ENCODE measurements around the gene P2RX3.
"Not testable (repeated sequence)": the region's sequence is repeated elsewhere in the genome, so short reads cannot be mapped to it uniquely, and the experiment has no call there.

Gene P2RX3

DNA sequence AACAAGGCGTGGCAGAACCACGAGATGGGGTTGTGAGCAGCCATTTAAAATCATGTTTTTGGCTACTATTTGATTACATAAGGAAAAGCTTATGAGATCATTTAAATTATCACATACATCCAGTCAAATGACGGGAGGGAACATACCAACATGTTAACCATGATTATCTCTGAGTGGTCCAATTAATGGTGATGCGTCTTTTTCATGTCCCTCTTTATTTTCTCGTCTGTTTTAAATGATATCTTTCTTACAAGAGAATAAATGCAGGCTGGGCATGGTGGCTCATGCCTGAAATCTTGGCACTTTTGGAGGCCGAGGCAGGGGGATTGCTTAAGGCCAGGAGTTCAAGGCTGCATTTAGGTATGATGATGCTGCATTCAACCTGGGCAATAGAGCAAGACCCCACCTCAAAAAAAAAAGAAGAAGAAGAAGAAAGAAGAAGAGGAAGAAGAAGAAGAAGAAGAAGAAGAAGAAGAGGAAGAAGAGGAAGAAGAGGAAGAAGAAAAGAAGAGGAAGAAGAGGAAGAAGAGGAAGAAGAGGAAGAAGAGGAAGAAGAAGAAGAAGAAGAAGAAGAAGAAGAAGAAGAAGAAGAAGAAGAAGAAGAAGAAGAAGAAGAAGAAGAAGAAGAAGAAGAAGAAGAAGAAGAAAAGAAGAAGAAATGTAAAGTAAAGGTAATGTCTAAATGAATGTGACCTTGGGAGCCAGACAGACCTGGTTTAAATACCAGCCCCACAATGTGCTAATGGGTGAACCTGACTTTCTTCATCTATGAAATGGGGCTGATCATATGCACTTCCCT lies 65.0 kb downstream of the P2RX3 start:
- H3K27me3 ChIP-seq (ENCODE audit: low read depth); H3K4me1 ChIP-seq; H3K4me3 ChIP-seq; in situ Hi-C loops (cut with MboI; ENCODE audit: low sequenced_read_pairs); H3K9me3 ChIP-seq; DNase-seq (ENCODE audit: low spot score in 2 of 2): not testable (repeated sequence)
- peaks cover 11% of the 10 kb centered on the region; the same call in 1 of the 2 replicates for H3K36me3 ChIP-seq (replicated peaks)

DNA sequence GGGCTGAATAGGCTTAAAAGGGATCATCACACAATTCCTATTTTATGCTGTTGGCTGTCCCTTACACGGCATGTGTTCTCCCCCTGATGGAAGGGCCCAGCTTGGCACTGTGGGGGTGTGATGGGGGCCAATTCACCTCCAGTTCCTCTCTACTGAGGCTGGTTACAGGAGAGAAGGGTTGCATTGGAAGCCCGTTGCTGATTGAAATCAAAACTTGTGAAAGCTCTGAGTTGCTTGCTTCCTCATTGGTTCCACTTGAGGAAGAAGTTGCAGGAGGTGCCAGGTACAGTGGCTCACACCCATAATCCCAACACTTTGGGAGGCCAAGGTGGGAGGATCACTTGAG lies 65.6 kb downstream of the P2RX3 start:
- in situ Hi-C loops (cut with MboI; ENCODE audit: low sequenced_read_pairs), result no loop called here
- no peaks in the 10 kb centered on the region for H3K9me3 ChIP-seq
- H3K4me1 ChIP-seq, result no peaks in the 10 kb centered on the region

DNA sequence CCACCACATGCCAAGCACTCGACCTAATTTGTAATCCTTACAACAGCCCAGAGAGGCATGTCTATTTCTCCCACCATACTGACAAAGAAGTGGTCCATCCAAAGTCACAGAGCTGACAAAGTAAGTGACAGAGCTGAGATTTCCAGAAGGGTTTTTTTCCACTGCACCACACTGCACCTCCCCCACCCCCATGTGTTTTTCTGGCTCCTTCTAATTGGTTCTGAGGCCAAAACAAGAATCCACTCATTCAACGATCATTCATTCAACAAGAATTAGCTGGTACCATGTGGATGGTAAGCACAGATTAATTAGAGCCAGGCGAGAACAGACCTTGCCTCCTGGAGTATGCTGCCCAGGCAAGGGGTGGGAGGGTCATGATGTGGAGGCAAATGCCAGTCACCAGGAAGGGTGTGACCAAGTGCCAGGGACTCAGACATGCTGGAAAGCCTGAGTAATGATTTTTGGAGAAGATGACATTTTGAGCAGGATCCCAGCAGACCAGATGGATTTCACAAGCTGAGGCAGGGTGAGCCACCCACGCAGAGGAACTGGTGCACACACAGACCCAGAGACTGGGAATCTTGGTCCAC lies 67.2 kb downstream of the P2RX3 start:
- in situ Hi-C loops (cut with MboI; ENCODE audit: low sequenced_read_pairs), result no loop called here
- H3K4me1 ChIP-seq, result no peaks in the 10 kb centered on the region
- DNase-seq (ENCODE audit: low spot score in 2 of 2), result no peak

More for the DNA sequence above, 65.6 kb downstream of the P2RX3 start:
- no peak for DNase-seq (ENCODE audit: low spot score in 2 of 2)
- H3K4me3 ChIP-seq, result no peak overlapping the region
- H3K27me3 ChIP-seq (ENCODE audit: low read depth), result no peaks in the 10 kb centered on the region
- peaks cover 11% of the 10 kb centered on the region; the same call in 1 of the 2 replicates for H3K36me3 ChIP-seq (replicated peaks)

DNA sequence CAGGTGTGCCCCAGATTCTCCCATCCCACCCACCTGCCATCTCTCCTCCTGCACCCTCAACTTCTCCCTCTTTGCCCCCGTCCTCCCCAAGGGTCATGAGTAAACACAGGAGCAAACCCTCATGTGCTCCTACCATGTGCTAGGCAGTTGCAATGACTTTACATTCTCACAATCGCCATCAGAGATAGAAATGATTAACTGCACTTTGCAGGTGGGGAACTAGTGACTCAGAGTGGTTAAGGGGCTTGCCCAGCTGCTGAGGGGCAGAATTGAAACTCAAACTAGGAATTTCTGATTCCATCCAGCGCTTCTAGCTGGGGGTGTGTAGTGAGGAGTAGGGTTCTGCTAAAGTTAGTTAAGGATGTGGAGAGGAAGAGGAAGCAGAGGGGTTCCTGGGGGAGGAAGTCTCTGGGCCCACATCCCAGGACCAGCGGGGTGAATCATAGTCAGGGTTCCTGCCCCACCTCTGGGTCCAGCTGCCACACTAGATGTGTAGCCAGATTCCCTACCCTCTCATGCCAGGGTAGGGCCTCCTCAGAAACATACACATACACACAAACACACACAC lies 68.3 kb downstream of the P2RX3 start:
- no peaks in the 10 kb centered on the region for H3K27me3 ChIP-seq (ENCODE audit: low read depth)
- no peaks in the 10 kb centered on the region for H3K4me1 ChIP-seq
- DNase-seq (ENCODE audit: low spot score in 2 of 2), result no peak
- H3K36me3 ChIP-seq (replicated peaks), result peaks cover 16% of the 10 kb centered on the region
- H3K9me3 ChIP-seq, result no peaks in the 10 kb centered on the region
- no peak overlapping the region for H3K4me3 ChIP-seq
- in situ Hi-C loops (cut with MboI; ENCODE audit: low sequenced_read_pairs), result no loop called here

More for the DNA sequence above, 67.2 kb downstream of the P2RX3 start:
- Histone ChIP-seq H3K9me3 (no peaks in the 10 kb centered on the region), H3K4me3 (no peak overlapping the region), H3K27me3 (ENCODE audit: low read depth) (no peaks in the 10 kb centered on the region), H3K36me3 (replicated peaks) (peaks cover 11% of the 10 kb centered on the region; the same call in 1 of the 2 replicates)

DNA sequence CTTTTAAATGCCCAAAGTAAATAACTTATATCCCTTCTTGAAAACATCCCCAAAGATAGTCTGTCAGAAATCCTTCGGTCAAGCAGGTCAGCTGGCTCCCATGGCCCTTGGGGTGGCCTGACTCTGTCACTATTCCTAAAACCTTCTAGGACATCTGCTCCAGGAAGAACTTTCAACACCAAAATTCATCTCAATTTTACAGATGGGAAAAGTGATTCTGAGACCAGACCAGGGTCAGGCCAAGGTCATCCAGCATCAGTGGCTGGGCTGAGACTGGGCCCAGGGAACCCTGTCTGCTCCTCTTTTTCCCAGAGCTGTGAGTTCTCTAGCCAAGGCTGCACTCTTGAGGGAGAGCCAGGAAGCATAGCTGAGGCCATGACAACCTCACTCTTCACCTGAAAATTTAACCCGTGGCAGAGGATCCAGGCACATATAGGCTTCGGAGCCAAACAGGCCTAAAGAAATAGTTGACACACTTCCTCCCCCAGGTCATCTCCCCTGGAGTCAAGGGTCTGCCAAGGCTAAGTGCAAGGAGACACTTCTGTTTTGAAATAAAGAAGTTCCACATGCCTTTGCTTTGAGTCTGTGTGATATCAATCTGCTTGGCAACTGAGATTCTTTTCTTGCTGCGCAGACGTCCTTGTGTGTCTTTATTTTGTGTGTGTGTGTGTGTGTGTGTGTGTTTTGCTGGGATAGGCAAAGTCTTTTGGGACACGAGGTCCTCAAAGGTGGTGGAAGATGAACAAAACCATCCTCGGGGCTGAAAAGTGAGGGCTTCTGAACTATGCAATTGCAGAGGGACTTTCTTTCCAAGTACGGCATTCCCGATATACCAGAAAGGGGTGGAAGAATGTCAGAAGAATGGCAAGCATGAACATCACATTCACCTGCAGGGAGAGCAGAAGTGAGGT lies 69.1 kb downstream of the P2RX3 start:
- Histone ChIP-seq H3K4me3 (no peak overlapping the region), H3K4me1 (no peaks in the 10 kb centered on the region), H3K9me3 (no peaks in the 10 kb centered on the region), H3K27me3 (ENCODE audit: low read depth) (no peaks in the 10 kb centered on the region), H3K36me3 (replicated peaks) (peaks cover 21% of the 10 kb centered on the region)
- in situ Hi-C loops (cut with MboI; ENCODE audit: low sequenced_read_pairs), result no loop called here
- DNase-seq (ENCODE audit: low spot score in 2 of 2), result no peak

DNA sequence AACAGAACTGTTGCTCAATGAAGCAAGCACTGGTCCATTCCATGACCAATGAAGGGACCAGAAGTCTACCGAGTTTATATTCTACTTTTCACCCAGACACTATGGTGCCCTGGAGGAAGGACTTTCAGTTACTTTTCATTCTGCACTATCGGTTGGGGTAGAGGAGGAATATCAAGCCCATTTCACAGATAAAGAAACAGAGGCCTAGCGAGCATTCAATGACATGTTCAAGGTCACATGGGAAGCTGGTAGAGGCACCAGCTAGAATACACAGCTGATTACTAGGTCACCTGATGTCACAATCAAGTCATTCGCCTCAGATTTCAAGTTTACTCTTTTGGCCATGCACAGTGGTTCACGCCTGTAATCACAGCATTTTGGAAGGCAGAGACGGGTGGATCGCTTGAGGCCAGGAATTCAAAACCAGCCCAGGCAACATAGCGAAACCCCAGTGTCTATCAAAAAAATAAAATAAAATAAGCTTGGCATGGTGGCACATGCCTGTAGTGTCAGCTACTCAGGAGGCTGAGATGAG lies 69.9 kb downstream of the P2RX3 start:
- H3K4me3 ChIP-seq, result no peak overlapping the region
- no peak for DNase-seq (ENCODE audit: low spot score in 2 of 2)
- in situ Hi-C loops (cut with MboI; ENCODE audit: low sequenced_read_pairs), result no loop called here
- H3K27me3 ChIP-seq (ENCODE audit: low read depth), result no peaks in the 10 kb centered on the region
- no peaks in the 10 kb centered on the region for H3K9me3 ChIP-seq
- no peaks in the 10 kb centered on the region for H3K4me1 ChIP-seq
- H3K36me3 ChIP-seq (replicated peaks), result peaks cover 21% of the 10 kb centered on the region

DNA sequence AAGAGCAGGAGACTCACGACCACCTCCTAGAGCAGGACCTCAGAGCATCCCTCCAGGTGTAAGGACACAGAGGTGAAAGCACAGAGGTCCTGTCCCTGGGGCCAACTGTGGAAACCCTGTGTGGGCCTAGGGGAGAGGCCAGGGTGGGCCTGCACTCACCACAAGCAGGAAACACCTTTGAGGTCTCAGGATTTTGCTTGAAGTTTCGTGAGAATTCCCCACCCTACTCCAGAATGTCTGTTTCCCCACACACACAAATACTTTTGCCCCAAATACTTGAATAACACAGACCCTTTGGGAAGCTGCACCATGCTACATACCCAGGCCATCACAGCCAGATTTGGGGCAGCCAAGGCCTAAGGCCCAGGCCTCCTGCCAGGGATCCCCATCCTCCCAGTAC lies 70.6 kb downstream of the P2RX3 start:
- no peak overlapping the region for H3K4me3 ChIP-seq
- no peaks in the 10 kb centered on the region for H3K27me3 ChIP-seq (ENCODE audit: low read depth)
- H3K4me1 ChIP-seq, result no peaks in the 10 kb centered on the region
- no peaks in the 10 kb centered on the region for H3K9me3 ChIP-seq
- peaks cover 21% of the 10 kb centered on the region for H3K36me3 ChIP-seq (replicated peaks)
- in situ Hi-C loops (cut with MboI; ENCODE audit: low sequenced_read_pairs), result no loop called here
- DNase-seq (ENCODE audit: low spot score in 2 of 2), result no peak

DNA sequence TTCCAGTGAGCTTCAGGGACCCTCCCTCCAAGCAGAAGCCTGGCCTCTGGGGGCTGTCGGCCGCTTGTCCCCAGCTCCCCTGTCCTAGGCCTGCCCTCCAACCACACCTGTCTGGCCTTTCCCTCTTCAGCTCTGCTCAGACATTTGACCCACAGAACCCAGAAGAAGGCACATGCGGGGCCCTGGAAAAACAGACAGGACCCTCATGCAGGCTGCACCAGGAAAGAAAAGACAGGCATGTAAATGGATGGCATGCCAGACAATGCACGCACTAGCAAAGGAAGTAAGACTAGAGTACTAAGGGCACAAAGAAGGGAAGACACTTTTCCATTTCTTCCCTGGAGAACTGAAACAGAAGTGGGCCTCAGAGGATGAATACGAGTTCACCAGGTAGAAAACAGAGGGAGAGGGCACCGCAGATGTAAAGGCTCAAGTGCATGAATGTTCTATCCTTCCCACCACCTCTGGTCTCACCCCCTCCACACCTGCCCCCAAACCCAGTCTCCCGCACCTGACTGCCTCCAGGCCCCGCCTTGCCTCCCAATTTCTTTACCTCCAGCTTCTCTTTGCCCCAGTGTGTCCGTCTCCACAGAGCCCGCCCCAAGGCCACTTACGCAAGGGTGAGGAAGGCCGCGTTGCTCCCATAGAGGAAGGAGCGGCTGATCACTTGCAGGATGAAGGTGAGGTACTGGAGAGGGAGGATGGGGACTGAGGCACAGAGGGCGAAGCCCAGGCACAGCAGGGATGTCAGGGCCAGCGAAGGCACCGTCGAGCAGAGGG lies 71.4 kb downstream of the P2RX3 start:
- H3K36me3 ChIP-seq (replicated peaks), result peaks cover 21% of the 10 kb centered on the region
- no peaks in the 10 kb centered on the region for H3K9me3 ChIP-seq
- no peaks in the 10 kb centered on the region for H3K4me1 ChIP-seq
- H3K4me3 ChIP-seq, result no peak overlapping the region
- H3K27me3 ChIP-seq (ENCODE audit: low read depth), result no peaks in the 10 kb centered on the region
- DNase-seq (ENCODE audit: low spot score in 2 of 2), result no peak
- in situ Hi-C loops (cut with MboI; ENCODE audit: low sequenced_read_pairs), result no loop called here

DNA sequence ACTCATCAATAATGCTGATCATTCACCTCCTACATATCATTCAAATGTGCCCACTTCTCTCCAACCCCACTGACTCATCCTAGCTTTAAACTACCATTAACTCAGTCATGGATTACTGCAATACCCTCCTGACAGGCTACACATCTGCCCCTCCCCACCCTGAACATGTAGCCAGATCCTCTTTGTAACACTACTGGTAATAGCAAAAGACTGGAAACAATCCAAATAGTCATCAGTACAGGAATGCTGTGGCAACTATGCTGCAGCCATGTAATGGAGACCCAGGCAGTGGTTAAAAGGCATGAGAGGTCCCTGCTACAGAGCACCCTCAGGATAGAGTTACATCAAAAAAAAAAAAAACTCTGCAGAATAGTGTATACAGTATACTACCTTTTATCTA lies 72.1 kb downstream of the P2RX3 start:
- no peak for DNase-seq (ENCODE audit: low spot score in 2 of 2)
- peaks cover 21% of the 10 kb centered on the region for H3K36me3 ChIP-seq (replicated peaks)
- H3K27me3 ChIP-seq (ENCODE audit: low read depth), result no peaks in the 10 kb centered on the region
- no peak overlapping the region for H3K4me3 ChIP-seq
- in situ Hi-C loops (cut with MboI; ENCODE audit: low sequenced_read_pairs), result no loop called here
- H3K4me1 ChIP-seq, result no peaks in the 10 kb centered on the region
- H3K9me3 ChIP-seq, result no peaks in the 10 kb centered on the region

DNA sequence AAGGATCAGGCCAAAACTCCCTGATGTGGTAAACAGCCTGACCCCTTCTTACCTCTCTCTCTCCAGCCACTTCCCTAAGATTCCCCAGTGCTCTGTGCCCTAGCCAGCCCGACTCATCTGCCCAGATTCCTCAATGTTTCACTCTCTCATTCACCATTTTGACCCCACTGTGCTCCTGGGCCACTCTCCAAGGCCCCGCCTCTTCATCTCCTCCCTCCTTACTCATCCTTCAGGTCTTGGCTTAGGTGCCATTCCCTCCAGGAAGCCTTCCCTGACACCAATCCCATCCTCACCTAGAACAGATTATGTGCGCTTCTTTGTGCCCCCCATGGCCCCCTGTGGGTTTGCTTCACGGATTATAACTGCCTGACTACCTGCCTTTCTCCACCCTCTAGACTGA lies 75.5 kb downstream of the P2RX3 start:
- DNase-seq (ENCODE audit: low spot score in 2 of 2), result no peak
- Histone ChIP-seq H3K4me3 (no peak overlapping the region), H3K9me3 (no peaks in the 10 kb centered on the region), H3K36me3 (replicated peaks) (peaks cover 24% of the 10 kb centered on the region), H3K4me1 (no peaks in the 10 kb centered on the region), H3K27me3 (ENCODE audit: low read depth) (no peaks in the 10 kb centered on the region)
- in situ Hi-C loops (cut with MboI; ENCODE audit: low sequenced_read_pairs), result no loop called here

DNA sequence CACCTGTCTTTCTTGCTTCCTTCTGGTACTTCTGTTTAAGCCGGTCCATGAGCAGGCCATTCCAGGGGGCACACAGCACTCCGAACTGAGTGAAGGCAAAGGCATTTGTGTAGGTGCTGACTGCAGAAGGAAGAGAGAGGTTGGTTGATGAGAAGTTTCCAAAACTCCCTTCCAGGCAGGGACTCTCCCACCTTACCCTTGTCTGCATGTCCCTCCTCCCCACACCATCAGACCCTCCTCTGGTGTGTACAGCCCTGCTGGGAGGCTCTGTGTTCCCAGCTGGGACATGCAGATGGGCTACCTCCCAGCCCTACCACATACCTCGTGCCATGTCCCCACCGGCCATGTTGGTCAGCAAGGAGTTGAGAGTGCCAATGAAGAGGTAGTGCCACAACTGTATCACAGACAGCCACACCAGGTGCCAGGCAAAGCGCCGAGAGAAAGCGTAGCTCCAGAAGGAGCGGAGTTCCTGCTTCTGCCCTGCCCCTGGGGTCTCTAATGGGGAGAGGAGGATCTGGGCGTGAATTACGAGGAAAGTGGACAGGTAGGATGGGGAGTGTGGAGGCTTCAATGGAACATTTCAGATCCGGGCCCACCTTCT lies 76.6 kb downstream of the P2RX3 start:
- no peaks in the 10 kb centered on the region for H3K27me3 ChIP-seq (ENCODE audit: low read depth)
- no peak for DNase-seq (ENCODE audit: low spot score in 2 of 2)

DNA sequence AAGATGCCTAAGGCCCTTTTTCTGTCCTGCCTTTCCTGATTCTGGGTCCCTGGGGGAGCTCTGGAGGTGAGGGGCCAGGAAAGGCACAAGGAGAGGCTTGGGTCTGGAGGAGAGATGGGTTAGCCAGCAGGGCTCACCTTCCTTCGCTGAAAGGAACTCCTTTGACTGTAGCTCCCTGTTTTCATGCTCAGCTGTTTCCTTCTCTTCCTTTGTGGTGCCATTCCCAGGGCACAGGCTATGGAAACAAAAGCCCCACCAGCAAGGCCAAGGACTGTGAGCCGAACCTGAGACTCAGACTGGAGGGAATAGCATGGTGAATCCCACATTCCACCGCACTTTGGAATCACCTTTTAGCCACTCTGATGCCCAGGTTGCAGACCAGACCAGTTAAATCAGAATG lies 78.3 kb downstream of the P2RX3 start:
- no peak overlapping the region for H3K4me3 ChIP-seq
- no peaks in the 10 kb centered on the region for H3K9me3 ChIP-seq
- H3K4me1 ChIP-seq, result no peaks in the 10 kb centered on the region
- in situ Hi-C loops (cut with MboI; ENCODE audit: low sequenced_read_pairs), result no loop called here
- no peak for DNase-seq (ENCODE audit: low spot score in 2 of 2)
- peaks cover 23% of the 10 kb centered on the region for H3K36me3 ChIP-seq (replicated peaks)
- H3K27me3 ChIP-seq (ENCODE audit: low read depth), result no peaks in the 10 kb centered on the region

More for the DNA sequence above, 76.6 kb downstream of the P2RX3 start:
- peaks cover 24% of the 10 kb centered on the region for H3K36me3 ChIP-seq (replicated peaks)
- H3K9me3 ChIP-seq, result no peaks in the 10 kb centered on the region
- in situ Hi-C loops (cut with MboI; ENCODE audit: low sequenced_read_pairs), result no loop called here
- H3K4me1 ChIP-seq, result no peaks in the 10 kb centered on the region
- no peak overlapping the region for H3K4me3 ChIP-seq

Measured in HAP-1 (cell line).